ENCODE data around the gene CRYGS. TPM values are rescaled to one million over a fixed set of nuclear protein-coding genes. Genes with fewer than 3 reads are reported as not detected.

The CRYGS gene
- total RNA-seq, 1 donor from 2014 or later, result 0.79 TPM

DNA sequence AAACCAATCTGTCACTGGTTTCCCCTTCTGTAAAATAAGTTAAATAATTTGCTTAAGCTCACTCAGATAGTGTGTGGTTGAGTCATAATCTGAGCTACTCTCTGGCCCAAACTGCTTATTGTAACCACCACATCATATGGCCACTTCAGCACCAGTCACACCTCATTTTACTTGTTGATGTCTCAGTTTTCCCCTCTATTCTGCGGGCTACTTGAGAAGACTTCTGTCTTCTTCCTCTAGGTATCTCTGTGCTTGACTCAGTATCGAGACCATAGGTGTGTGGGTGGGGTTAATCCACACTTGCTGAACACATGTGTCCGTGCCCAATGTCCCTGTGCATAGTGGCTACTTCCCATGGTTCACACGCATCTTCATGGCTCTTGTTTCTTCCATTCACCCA, 32.9 kb downstream of the CRYGS start:
- Histone ChIP-seq H3K36me3 (ENCODE audit: control insufficient read depth, insufficient read depth, low read length) (no peaks in the 10 kb centered on the region), H3K27me3 (ENCODE audit: control insufficient read depth, insufficient read depth, low read length) (peaks cover 3% of the 10 kb centered on the region), H3K4me3 (ENCODE audit: low read depth, low read length) (no peak overlapping the region)
- DNase-seq (ENCODE audit: low read depth), result peak; percentile 28
- no peak for FAIRE-seq
- TF ChIP-seq, protein P1, sequence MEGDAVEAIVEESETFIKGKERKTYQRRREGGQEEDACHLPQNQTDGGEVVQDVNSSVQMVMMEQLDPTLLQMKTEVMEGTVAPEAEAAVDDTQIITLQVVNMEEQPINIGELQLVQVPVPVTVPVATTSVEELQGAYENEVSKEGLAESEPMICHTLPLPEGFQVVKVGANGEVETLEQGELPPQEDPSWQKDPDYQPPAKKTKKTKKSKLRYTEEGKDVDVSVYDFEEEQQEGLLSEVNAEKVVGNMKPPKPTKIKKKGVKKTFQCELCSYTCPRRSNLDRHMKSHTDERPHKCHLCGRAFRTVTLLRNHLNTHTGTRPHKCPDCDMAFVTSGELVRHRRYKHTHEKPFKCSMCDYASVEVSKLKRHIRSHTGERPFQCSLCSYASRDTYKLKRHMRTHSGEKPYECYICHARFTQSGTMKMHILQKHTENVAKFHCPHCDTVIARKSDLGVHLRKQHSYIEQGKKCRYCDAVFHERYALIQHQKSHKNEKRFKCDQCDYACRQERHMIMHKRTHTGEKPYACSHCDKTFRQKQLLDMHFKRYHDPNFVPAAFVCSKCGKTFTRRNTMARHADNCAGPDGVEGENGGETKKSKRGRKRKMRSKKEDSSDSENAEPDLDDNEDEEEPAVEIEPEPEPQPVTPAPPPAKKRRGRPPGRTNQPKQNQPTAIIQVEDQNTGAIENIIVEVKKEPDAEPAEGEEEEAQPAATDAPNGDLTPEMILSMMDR (IDR thresholded peaks at IDR 0.05; ENCODE audit: insufficient read depth, low read length, severe bottlenecking), result no peak

DNA sequence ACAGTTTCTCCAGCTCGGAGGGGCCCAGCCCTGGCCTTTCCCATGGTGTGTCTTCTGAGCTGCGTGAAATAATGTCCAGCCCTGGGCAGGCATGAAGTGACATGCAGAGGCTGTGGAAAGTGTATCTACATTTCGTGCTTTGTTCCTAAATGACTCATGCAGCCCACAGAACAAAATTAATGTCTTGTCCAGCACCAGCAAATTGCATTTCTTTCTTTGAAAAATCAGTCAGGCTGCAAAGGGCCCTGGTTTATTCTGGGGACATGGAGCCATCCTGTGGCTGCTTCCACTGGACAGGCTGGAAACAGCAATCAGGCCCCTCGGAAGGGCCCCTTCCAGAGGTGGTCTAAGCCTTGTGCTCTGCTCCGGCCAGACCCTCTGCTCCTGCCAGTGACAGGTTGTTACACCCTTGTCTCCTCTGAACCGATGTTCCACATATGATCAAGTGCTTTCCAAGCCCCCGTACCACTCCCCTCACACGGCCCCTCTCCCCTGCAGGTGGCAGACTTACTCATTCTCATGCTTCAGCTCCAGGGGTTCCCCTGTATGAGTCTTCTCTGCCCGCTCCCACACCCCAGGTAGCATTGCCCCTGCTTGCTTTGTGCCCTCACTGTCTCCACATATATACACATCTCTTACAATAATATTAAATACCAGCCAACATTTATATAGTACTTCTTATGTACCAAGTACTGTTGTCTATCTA, 33.7 kb downstream of the CRYGS start:
- Histone ChIP-seq H3K4me3 (ENCODE audit: low read depth, low read length) (no peak overlapping the region), H3K36me3 (ENCODE audit: control insufficient read depth, insufficient read depth, low read length) (no peaks in the 10 kb centered on the region), H3K27me3 (ENCODE audit: control insufficient read depth, insufficient read depth, low read length) (peaks cover 3% of the 10 kb centered on the region)
- FAIRE-seq (no peak), DNase-seq (ENCODE audit: low read depth) (peak; percentile 67)
- TF ChIP-seq, protein P1 (IDR thresholded peaks at IDR 0.05; ENCODE audit: insufficient read depth, low read length, severe bottlenecking), result no peak

DNA sequence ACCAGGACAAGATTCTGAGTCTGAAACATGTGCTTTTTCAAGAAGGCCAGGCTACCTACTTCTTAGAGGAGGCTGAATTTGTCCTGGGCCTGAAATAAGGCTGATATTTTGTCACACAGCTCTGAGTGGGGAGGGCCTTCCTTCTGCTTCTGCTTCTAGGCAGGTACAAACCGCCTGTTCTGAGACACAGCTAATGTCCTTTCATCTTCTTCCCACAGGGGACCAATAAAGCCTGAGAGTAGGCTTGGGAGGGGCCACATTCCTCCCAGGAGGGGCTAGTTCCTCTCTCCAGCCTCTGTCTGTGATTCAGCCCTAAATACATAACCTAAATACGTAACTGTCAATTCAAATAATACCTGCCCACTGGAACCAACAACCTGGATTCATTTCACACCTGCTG, 34.8 kb downstream of the CRYGS start:
- TF ChIP-seq, protein P1 (IDR thresholded peaks at IDR 0.05; ENCODE audit: insufficient read depth, low read length, severe bottlenecking), result no peak
- DNase-seq (ENCODE audit: low read depth), result no peak
- Histone ChIP-seq H3K27me3 (ENCODE audit: control insufficient read depth, insufficient read depth, low read length) (peaks cover 3% of the 10 kb centered on the region), H3K4me3 (ENCODE audit: low read depth, low read length) (no peak overlapping the region), H3K36me3 (ENCODE audit: control insufficient read depth, insufficient read depth, low read length) (no peaks in the 10 kb centered on the region)
- no peak for FAIRE-seq

DNA sequence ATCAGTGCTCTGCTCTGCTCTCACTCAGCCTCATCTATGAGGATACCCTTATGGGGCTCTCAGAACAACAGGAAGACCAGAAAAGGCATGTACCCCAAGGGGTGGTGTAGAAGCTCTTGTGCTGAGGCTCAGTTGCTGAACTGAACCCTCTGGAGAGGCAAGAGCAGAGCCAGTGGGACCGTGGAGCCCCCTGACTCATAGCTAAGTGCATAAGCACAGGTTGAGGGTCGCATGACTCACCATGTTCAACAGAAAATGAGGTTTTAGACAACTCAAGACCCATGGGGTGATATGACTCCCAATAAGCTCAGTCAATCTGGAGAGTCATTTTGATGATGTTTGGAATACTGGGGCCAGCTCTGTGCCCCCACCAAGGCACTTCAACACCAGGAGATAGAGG, 37.3 kb downstream of the CRYGS start:
- Histone ChIP-seq H3K4me3 (ENCODE audit: low read depth, low read length) (no peak overlapping the region), H3K27me3 (ENCODE audit: control insufficient read depth, insufficient read depth, low read length) (peaks cover 3% of the 10 kb centered on the region), H3K36me3 (ENCODE audit: control insufficient read depth, insufficient read depth, low read length) (no peaks in the 10 kb centered on the region)
- FAIRE-seq, result no peak
- TF ChIP-seq, protein P1 (IDR thresholded peaks at IDR 0.05; ENCODE audit: insufficient read depth, low read length, severe bottlenecking), result no peak
- DNase-seq (ENCODE audit: low read depth), result no peak

DNA sequence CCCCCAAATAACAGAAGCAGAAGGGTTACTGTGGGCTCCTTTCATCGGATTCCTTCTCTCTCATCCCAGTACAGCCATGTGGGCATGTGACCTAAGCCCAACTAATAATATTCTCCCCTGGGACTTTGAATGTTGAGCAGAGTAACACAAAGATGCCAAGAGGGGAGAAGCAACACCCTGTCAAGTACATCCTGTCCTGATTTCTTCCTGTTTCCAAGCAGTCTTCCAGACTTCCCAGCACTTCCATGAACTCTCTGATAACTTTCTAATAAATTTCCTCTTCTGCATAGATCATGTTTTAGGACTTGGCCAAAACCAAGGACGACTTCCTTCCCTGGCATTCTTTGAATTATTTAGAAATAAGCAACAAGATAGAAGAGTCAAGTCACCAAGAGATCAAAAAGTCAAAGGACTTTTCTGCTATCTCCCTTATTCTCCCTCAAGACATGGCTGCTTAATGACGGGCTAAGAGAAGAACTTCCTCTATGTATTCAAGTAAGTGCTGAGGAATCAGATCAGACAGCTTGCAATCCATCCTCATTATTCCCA, 37.9 kb downstream of the CRYGS start:
- FAIRE-seq, result no peak
- Histone ChIP-seq H3K36me3 (ENCODE audit: control insufficient read depth, insufficient read depth, low read length) (no peaks in the 10 kb centered on the region), H3K4me3 (ENCODE audit: low read depth, low read length) (no peak overlapping the region)

More for the DNA sequence above, 37.9 kb downstream of the CRYGS start:
- TF ChIP-seq, protein P1 (IDR thresholded peaks at IDR 0.05; ENCODE audit: insufficient read depth, low read length, severe bottlenecking), result no peak
- H3K27me3 ChIP-seq (ENCODE audit: control insufficient read depth, insufficient read depth, low read length), result peaks cover 3% of the 10 kb centered on the region
- no peak for DNase-seq (ENCODE audit: low read depth)
